CD14-positive monocyte (primary cell): ENCODE measurements around the gene ULBP3. TPM values are rescaled to one million over a fixed set of nuclear protein-coding genes. Genes with fewer than 3 reads are reported as not detected.
"Not testable (repeated sequence)": the region's sequence is repeated elsewhere in the genome, so short reads cannot be mapped to it uniquely, and the experiment has no call there.

Source experiments
- DNase-seq, 3 donors: peaks; one replicate each; pipeline ENCODE4 v3.0.0-alpha.2; 2011 to 2022
- H2AFZ ChIP-seq: 2 replicates; pipeline ENCODE4 v1.6.0; 2012; ENCODE audit warnings: mild to moderate bottlenecking, low read depth, low read length, inconsistent platforms; ENCODE audit not compliant: insufficient read depth, poor library complexity, severe bottlenecking
- H3K27ac ChIP-seq, 2 donors: 1 replicate in 1 of 2; 2 replicates in 1 of 2; pipeline ENCODE4 v1.5.1; 2012 to 2013; ENCODE audit warnings: low read length in 2 of 2, control low read depth in 1 of 2, inconsistent platforms in 1 of 2, low read depth in 1 of 2, mild to moderate bottlenecking in 1 of 2
- H3K27me3 ChIP-seq, 2 donors: one replicate each; pipeline versions ENCODE4 v1.6.0 to v1.6.1; 2011 to 2013; ENCODE audit warnings: low read length in 2 of 2; ENCODE audit not compliant: control insufficient read depth in 2 of 2, insufficient read depth in 2 of 2
- H3K36me3 ChIP-seq, 2 donors: replicated peaks in 1 of 2; 1 replicate in 1 of 2; 2 replicates in 1 of 2; pipeline versions ENCODE4 v1.5.1 to v1.6.1; 2012 to 2013; ENCODE audit warnings: low read length in 2 of 2, control low read depth in 1 of 2, inconsistent platforms in 1 of 2, mild to moderate bottlenecking in 1 of 2; ENCODE audit not compliant: insufficient read depth in 2 of 2, control insufficient read depth in 1 of 2
- H3K4me1 ChIP-seq, 2 donors: 1 replicate in 1 of 2; 2 replicates in 1 of 2; pipeline versions ENCODE4 v1.5.1 to v1.6.1; 2012 to 2013; ENCODE audit warnings: low read length in 2 of 2, control low read depth in 1 of 2, inconsistent platforms in 1 of 2, mild to moderate bottlenecking in 1 of 2, moderate library complexity in 1 of 2; ENCODE audit not compliant: insufficient read depth in 2 of 2, control insufficient read depth in 1 of 2
- H3K4me2 ChIP-seq: replicated peaks from 2 replicates; pipeline ENCODE3; 2012; ENCODE audit warnings: low read length, moderate library complexity, mild to moderate bottlenecking; ENCODE audit not compliant: poor library complexity, severe bottlenecking; ENCODE audit errors: extremely low read depth
- H3K4me3 ChIP-seq, 3 experiments: fragments of 200-600 bp in 1 of 3; sonication (generic) in 1 of 3; replicated peaks in 1 of 3; 1 replicate in 2 of 3; 2 replicates in 1 of 3; pipeline ENCODE4 v1.5.1; 2011 to 2013; ENCODE audit warnings: low read length in 3 of 3, mild to moderate bottlenecking in 3 of 3, control low read depth in 2 of 3, low read depth in 2 of 3, inconsistent platforms in 1 of 3, moderate library complexity in 1 of 3
- H3K79me2 ChIP-seq: 2 replicates; pipeline ENCODE4 v1.6.0; 2012; ENCODE audit warnings: mild to moderate bottlenecking, control low read depth, inconsistent platforms, low read length, moderate library complexity; ENCODE audit not compliant: insufficient read depth
- H3K9ac ChIP-seq: 2 replicates; pipeline ENCODE4 v1.6.0; 2017; ENCODE audit warnings: low read length, mild to moderate bottlenecking; ENCODE audit not compliant: insufficient read depth, poor library complexity, severe bottlenecking
- H3K9me3 ChIP-seq, 2 donors: replicated peaks in 1 of 2; 1 replicate in 1 of 2; 2 replicates in 1 of 2; pipeline versions ENCODE4 v1.5.1 to v1.6.1; 2012 to 2013; ENCODE audit warnings: low read length in 2 of 2, control low read depth in 1 of 2; ENCODE audit not compliant: control insufficient read depth in 1 of 2, insufficient read depth in 1 of 2
- H4K20me1 ChIP-seq: 2 replicates; pipeline ENCODE4 v1.6.0; 2012; ENCODE audit warnings: mild to moderate bottlenecking, low read length, control low read depth, moderate library complexity; ENCODE audit not compliant: insufficient read depth
- H3K27ac Mint-ChIP-seq, 7 donors: one replicate each; pipeline ENCODE4 v1.8.0; 2020; ENCODE audit warnings: mild to moderate bottlenecking in 7 of 7, mixed read lengths in 7 of 7, moderate library complexity in 6 of 7, inconsistent platforms in 2 of 7
- H3K27me3 Mint-ChIP-seq, 3 donors: one replicate each; pipeline ENCODE4 v1.8.0; 2021 to 2022; ENCODE audit warnings: low read depth in 3 of 3, mild to moderate bottlenecking in 3 of 3, mixed read lengths in 3 of 3, moderate library complexity in 3 of 3, inconsistent platforms in 1 of 3
- H3K36me3 Mint-ChIP-seq, 2 donors: one replicate each; pipeline ENCODE4 v1.8.0; 2020; ENCODE audit warnings: mixed read lengths in 2 of 2, inconsistent platforms in 1 of 2, mild to moderate bottlenecking in 1 of 2
- H3K4me1 Mint-ChIP-seq: one replicate; pipeline ENCODE4 v1.8.0; 2020; ENCODE audit warnings: mild to moderate bottlenecking, mixed read lengths
- H3K4me3 Mint-ChIP-seq, 2 donors: one replicate each; pipeline ENCODE4 v1.8.0; 2020; ENCODE audit warnings: mild to moderate bottlenecking in 2 of 2, mixed read lengths in 2 of 2, moderate library complexity in 1 of 2
- H3K9me3 Mint-ChIP-seq, 7 donors: one replicate each; pipeline ENCODE4 v1.8.0; 2020 to 2022; ENCODE audit warnings: mixed read lengths in 7 of 7, mild to moderate bottlenecking in 6 of 7, moderate library complexity in 6 of 7, inconsistent platforms in 2 of 7
- WGBS: methylation state at CpG from one replicate; pipeline ENCODE4 v1.1.5; 2013; ENCODE audit warnings: missing lambda C conversion rate; ENCODE audit not compliant: insufficient coverage; 5-methylcytosine and 5-hydroxymethylcytosine counted together
- intact Hi-C, 2 donors: fragments of 100-400 bp; cut with micrococcal nuclease; formaldehyde crosslinking; loops; one replicate each; pipeline versions ENCODE4 v1.15.0 to v1.15.1; 2023
- polyA plus RNA-seq, 3 donors: library from polyadenylated mRNA; depleted of rRNA in 1 of 3; unstranded in 2 of 3; stranded (reverse) in 1 of 3; fragments of 300-500 nt in 2 of 3; fragments of >200 nt in 1 of 3; fragmentation: Illumina TruSeq in 2 of 3; gene quantifications; 1 replicate in 2 of 3; 2 replicates in 1 of 3; pipeline ENCODE4 v1.2.3, GENCODE V29; 2012 to 2021

ULBP3 gene
- polyA plus RNA-seq, 3 donors: 0.08 TPM; not detected in 2

DNA sequence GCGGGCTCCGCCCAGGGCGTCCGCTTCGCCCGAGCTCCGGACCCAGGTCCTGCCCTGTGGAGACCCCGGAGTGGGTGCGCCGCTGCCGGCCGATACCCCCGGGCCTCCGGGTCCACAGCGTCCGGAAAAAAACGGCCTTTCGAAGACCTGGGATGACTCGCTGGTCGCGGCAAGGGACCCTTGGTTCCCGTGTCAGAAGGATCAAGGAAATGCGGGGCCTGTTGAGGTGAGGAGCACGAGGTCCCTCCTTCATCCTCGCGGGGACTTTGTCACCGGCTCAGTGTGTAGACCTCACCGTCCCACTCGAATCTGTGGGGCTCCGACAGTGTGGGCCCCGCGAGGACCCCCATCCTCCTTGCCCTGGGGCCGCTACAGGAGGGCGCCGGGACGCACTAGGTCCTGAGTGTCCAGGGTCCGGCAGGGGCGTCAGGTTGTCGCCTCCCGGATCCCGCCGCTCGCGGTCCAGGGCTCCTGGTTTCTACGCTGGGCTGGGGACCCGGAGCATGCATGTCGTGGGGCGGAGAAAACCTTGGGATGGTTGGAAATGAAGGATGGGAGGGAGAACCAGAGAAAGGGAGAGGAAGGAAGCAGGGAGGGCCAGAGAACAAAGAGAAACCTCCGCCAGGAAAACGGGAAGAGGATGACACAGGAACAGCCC, 54.2 kb downstream of the ULBP3 start:
- H3K27ac Mint-ChIP-seq: not testable (repeated sequence)
- peaks cover 10% of the 10 kb centered on the region for H3K4me1 Mint-ChIP-seq

DNA sequence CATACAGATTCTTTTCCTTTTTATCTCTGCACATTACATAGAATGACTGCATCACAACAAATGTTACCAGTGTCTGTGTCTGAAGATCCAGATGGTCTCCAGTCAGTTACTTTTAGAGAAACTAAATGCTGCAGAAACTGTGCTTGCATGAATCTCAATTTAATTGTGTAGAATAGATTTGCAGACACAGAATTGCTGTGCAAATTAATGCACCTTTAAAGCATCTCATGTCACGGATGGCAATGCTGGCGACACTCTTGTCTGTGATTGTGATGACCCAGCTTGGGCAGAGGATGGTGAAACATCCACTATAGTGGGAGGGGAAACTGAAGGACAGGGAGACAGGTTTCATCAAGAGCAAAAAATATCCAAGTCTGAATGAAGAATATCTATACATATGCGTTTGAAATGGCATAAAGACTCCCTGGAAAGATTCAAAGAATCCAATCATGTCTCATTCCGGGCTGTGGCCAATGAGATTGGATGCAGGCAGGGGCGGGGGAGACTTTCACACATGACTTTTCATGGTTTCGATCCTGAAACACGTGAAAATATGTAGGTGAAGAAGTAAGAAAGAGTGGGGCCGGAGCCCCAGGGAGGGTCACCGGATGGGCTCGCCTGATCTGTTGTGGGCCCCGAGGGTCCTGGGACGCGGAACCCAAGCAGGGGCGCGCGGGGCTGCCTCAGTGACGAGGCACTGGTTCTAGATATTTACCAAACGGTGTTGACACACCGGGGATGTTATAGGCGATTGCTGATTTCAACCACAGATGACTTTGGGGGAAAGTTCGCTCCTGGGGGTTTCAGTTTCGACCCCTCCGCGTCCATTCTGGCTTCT, 54.9 kb downstream of the ULBP3 start:
- H3K79me2 ChIP-seq, H3K9me3 Mint-ChIP-seq, H3K4me3 ChIP-seq, H3K27ac ChIP-seq, H2AFZ ChIP-seq, H3K9me3 ChIP-seq, DNase-seq, H3K4me1 ChIP-seq, intact Hi-C loops, H3K36me3 Mint-ChIP-seq, H3K4me2 ChIP-seq, H3K9ac ChIP-seq, H3K36me3 ChIP-seq, H4K20me1 ChIP-seq: not testable (repeated sequence)
- peaks cover 73 to 91% (median 84%) of the 10 kb centered on the region in 3 donors for H3K27me3 Mint-ChIP-seq
- peak overlapping the region; percentile 39 to 86 for H3K4me3 Mint-ChIP-seq
- no CpG with 5 or more reads among the region's 24 CpGs for WGBS
- peak overlapping the region in 1 of 7 donors; percentile 37 for H3K27ac Mint-ChIP-seq
- peaks cover 62 to 81% of the 10 kb centered on the region in 2 donors for H3K27me3 ChIP-seq
- H3K4me1 Mint-ChIP-seq: peaks cover 10% of the 10 kb centered on the region

More for the DNA sequence above, 54.2 kb downstream of the ULBP3 start:
- not testable (repeated sequence) for H3K4me3 ChIP-seq, H3K79me2 ChIP-seq, DNase-seq, H3K27ac ChIP-seq, H3K9me3 Mint-ChIP-seq, H3K36me3 Mint-ChIP-seq, H3K4me2 ChIP-seq, H3K9me3 ChIP-seq, H2AFZ ChIP-seq, H3K4me1 ChIP-seq, H3K36me3 ChIP-seq, H4K20me1 ChIP-seq, H3K9ac ChIP-seq
- no CpG with 5 or more reads among the region's 50 CpGs for WGBS
- H3K27me3 ChIP-seq: peaks cover 62 to 79% of the 10 kb centered on the region in 2 donors
- H3K4me3 Mint-ChIP-seq: peak overlapping the region; percentile 64 to 89
- peaks cover 70 to 89% (median 80%) of the 10 kb centered on the region in 3 donors for H3K27me3 Mint-ChIP-seq
- intact Hi-C loops: loop anchor here in 1 of 2 donors (5.0 kb wide), 1 partner anchor 182 kb away; no protein-coding TSS in a partner anchor

DNA sequence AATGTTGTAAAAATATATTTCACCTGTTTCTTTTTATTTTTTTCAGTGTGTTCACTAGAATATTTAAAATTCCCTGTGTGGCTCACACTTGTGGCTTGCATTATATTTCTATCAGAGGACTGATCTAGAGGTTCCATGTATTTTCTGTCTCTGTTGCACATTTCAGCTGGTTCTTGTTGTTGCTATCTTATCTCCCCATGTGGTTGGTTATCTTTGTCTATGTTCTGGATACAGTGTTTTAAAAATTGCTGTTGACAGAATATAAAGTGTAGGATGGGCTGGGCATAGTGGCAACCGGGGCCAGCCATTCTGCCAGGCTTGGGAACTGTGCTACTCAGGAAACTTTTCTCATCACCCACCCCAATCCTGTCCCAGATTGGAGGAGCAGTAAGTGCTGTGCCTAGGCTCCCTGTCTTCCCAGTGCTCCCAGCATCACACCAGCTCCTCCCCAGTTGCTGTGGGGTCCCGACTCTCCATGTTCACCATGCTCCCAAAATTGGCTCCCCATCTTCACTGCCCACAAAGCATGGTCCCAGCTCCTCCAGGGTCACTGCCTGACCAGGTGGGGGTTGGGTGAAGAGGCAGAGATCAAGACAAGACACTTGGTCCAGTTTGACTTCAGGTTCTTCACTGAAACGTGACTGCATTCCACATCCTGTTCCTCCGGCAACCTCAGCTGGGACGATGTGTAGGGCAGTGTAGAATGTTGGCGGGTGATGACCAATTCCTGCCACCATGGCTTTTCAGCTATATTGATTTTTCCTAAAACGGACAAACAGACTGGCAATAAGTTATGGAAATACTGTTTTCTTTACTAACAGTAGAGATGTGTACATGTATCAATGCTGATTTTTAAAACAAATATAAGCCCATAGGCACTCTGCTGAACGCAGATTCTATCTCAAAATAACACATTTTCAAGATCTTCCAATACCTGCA, 55.8 kb downstream of the ULBP3 start:
- H3K27ac Mint-ChIP-seq, DNase-seq, H3K4me3 ChIP-seq, H3K4me2 ChIP-seq, H3K9ac ChIP-seq, H2AFZ ChIP-seq, H3K79me2 ChIP-seq, H3K9me3 Mint-ChIP-seq, H3K9me3 ChIP-seq, H3K4me1 ChIP-seq, H3K36me3 ChIP-seq, H4K20me1 ChIP-seq, intact Hi-C loops, H3K36me3 Mint-ChIP-seq, H3K27ac ChIP-seq: not testable (repeated sequence)
- Mint-ChIP-seq H3K4me3 (peak overlapping the region in 1 of 2 donors; percentile 57), H3K4me1 (peaks cover 10% of the 10 kb centered on the region), H3K27me3 (peaks cover 74 to 95% (median 83%) of the 10 kb centered on the region in 3 donors)
- 83% methylated on average over 1 of the region's 8 CpGs for WGBS
- H3K27me3 ChIP-seq: peaks cover 58 to 85% of the 10 kb centered on the region in 2 donors
